ENCODE data around the gene STX10. TPM values are rescaled to one million over a fixed set of nuclear protein-coding genes. Genes with fewer than 3 reads are reported as not detected.

Gene STX10
- polyA plus RNA-seq, 1 donor = 33.8 TPM

GRCh38 chr19:13099073-13099999, 50.8 kb downstream of the STX10 start:
- DNase-seq = no peak

GRCh38 chr19:13098277-13099072, 51.7 kb downstream of the STX10 start:
- DNase-seq = peak; percentile 60

- no peak for DNase-seq
Observed at GRCh38 chr19:13097463-13098258, 52.5 kb downstream of the STX10 start.

- no peak for DNase-seq
Observed at GRCh38 chr19:13097033-13097462, 53.1 kb downstream of the STX10 start.

- DNase-seq = no peak
Observed at GRCh38 chr19:13095934-13096927, 53.9 kb downstream of the STX10 start.

GRCh38 chr19:13095393-13095784, 54.8 kb downstream of the STX10 start:
- DNase-seq = no peak

- no peak for DNase-seq
Observed at GRCh38 chr19:13094771-13095392, 55.3 kb downstream of the STX10 start.

- DNase-seq = no peak
Observed at GRCh38 chr19:13094106-13094504, 56.1 kb downstream of the STX10 start.

Other genes starting within 250 kb of the STX10 start
- gene SYCE2, start 231.1 kb downstream of the STX10 start, polyA plus RNA-seq (ENCODE audit: insufficient read length) = 3.3 TPM
- 43.3 TPM for gene FARSA, start 216.7 kb downstream of the STX10 start, polyA plus RNA-seq (ENCODE audit: insufficient read length)
- 361 TPM for gene CALR, start 211.8 kb downstream of the STX10 start, polyA plus RNA-seq (ENCODE audit: insufficient read length)
- 156 TPM for gene RAD23A, start 204.5 kb downstream of the STX10 start, polyA plus RNA-seq (ENCODE audit: insufficient read length)
- gene GADD45GIP1, start 193.2 kb downstream of the STX10 start, polyA plus RNA-seq (ENCODE audit: insufficient read length) = 48.4 TPM
- 0.18 TPM for gene DAND5, start 180.8 kb downstream of the STX10 start, polyA plus RNA-seq (ENCODE audit: insufficient read length)
- gene NFIX, start 154.9 kb downstream of the STX10 start, polyA plus RNA-seq (ENCODE audit: insufficient read length) = 112 TPM
- gene LYL1, start 47.5 kb downstream of the STX10 start, polyA plus RNA-seq (ENCODE audit: insufficient read length) = 6.3 TPM
- 25.6 TPM for gene TRMT1, start 33.6 kb downstream of the STX10 start, polyA plus RNA-seq (ENCODE audit: insufficient read length)
- 23.4 TPM for gene NACC1, start 32.1 kb downstream of the STX10 start, polyA plus RNA-seq (ENCODE audit: insufficient read length)
- gene IER2, start within 50 bp of the STX10 start, polyA plus RNA-seq (ENCODE audit: insufficient read length) = 58.5 TPM